ENCODE results near the gene SLC16A5. TPM values are rescaled to one million over a fixed set of nuclear protein-coding genes. Genes with fewer than 3 reads are reported as not detected.
"Not testable (repeated sequence)": the region's sequence is repeated elsewhere in the genome, so short reads cannot be mapped to it uniquely, and the experiment has no call there.

Gene SLC16A5
- total and polyA plus RNA-seq, 12 donors, result 3.6 to 17.4 (median 11.9) TPM

DNA sequence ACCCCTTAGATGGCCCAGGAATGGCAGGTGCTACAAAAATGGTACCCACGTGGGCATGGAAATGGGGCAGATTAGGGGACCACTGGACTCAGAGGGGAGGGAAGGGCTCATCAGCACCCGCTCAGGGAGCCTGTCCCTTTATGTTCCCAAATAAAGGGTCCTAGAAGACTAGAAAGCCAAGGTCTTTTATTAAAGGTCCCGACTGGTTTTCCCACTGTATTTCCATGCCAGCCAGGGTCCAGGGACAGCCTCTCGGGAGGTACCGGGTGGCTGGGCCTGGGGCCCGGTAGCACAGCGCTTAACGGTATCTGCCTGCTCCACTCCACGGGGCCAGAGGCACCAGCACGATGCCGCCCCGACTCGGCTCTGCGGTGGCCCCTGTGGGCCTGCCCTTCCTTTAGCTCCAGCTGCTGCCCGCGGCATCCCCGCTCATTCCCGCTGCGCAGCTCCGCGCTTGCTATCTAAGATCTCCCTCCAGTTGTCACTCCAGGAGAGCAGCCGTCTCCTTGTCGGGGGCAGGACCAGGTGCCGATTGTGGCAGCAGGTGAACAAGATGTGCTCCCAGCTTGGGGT, 42.4 kb downstream of the SLC16A5 start:
- TF ChIP-seq, protein P1, sequence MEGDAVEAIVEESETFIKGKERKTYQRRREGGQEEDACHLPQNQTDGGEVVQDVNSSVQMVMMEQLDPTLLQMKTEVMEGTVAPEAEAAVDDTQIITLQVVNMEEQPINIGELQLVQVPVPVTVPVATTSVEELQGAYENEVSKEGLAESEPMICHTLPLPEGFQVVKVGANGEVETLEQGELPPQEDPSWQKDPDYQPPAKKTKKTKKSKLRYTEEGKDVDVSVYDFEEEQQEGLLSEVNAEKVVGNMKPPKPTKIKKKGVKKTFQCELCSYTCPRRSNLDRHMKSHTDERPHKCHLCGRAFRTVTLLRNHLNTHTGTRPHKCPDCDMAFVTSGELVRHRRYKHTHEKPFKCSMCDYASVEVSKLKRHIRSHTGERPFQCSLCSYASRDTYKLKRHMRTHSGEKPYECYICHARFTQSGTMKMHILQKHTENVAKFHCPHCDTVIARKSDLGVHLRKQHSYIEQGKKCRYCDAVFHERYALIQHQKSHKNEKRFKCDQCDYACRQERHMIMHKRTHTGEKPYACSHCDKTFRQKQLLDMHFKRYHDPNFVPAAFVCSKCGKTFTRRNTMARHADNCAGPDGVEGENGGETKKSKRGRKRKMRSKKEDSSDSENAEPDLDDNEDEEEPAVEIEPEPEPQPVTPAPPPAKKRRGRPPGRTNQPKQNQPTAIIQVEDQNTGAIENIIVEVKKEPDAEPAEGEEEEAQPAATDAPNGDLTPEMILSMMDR (IDR thresholded peaks at IDR 0.05), result no peak
- DNase-seq (no peak), ATAC-seq (no peak)
- H3K27me3 ChIP-seq, result no peaks in the 10 kb centered on the region
- intact Hi-C loops (cut with DNase I), result no loop called here
- H3K36me3 ChIP-seq, result peaks cover 0 to 29% (median 0%) of the 10 kb centered on the region in 9 donors
- no peaks in the 10 kb centered on the region for H3K9me3 ChIP-seq
- H3K4me3 ChIP-seq, result peak overlapping the region in 7 of 10 donors; percentile 60 to 92 (median 74)
- H3K4me1 ChIP-seq, result peaks cover 0 to 29% (median 15%) of the 10 kb centered on the region in 9 donors
- peak overlapping the region in 5 of 10 donors; percentile 82 to 95 (median 88) for H3K27ac ChIP-seq
- 76 to 80% methylated on average over 24 of the region's 24 CpGs for whole genome bisulfite sequencing, 2 donors

GRCh38 chr17:75130632-75131277, 43.0 kb downstream of the SLC16A5 start:
- H3K27ac ChIP-seq, result peak overlapping the region; percentile 69 to 95 (median 87)
- intact Hi-C loops (cut with DNase I), result no loop called here
- TF ChIP-seq, protein P1 (IDR thresholded peaks at IDR 0.05), result peak in 5 of 9 donors; percentile 28 to 51 (median 49)

GRCh38 chr17:75131278-75132017, 43.7 kb downstream of the SLC16A5 start, which contains the start of gene NT5C:
Gene NT5C, minus strand, starts transcription at chr17:75131742. Its CDS starts 35 bp downstream, at chr17:75131707.
- Histone ChIP-seq H3K9me3 (no peaks in the 10 kb centered on the region), H3K27me3 (no peaks in the 10 kb centered on the region), H3K4me3 (peak within 1 kb of the TSS; percentile 42 to 92 (median 72)), H3K36me3 (peaks cover 0 to 38% (median 0%) of the 10 kb centered on the region in 9 donors), H3K27ac (peak within 1 kb of the TSS; percentile 69 to 95 (median 87)), H3K4me1 (peaks cover 0 to 21% (median 15%) of the 10 kb centered on the region in 9 donors)
- WGBS, 2 donors, result 0 to 2% methylated on average over 75 to 82 of the region's 82 CpGs
- TF ChIP-seq, protein P1 (IDR thresholded peaks at IDR 0.05), result peak; percentile 33 to 86 (median 76)
- intact Hi-C loops (cut with DNase I), result no loop called here
- DNase-seq (peak; percentile 79 to 82), ATAC-seq (peak; percentile 88 to 95 (median 92))

More at GRCh38 chr17:75130632-75131277, 43.0 kb downstream of the SLC16A5 start:
- H3K36me3 ChIP-seq, result peaks cover 0 to 33% (median 0%) of the 10 kb centered on the region in 9 donors
- H3K4me1 ChIP-seq, result peaks cover 0 to 27% (median 15%) of the 10 kb centered on the region in 9 donors
- H3K27me3 ChIP-seq, result no peaks in the 10 kb centered on the region
- DNase-seq (peak in 1 of 2 donors; percentile 24), ATAC-seq (peak; percentile 49 to 71 (median 62))
- WGBS, 2 donors, result 15 to 21% methylated on average over 29 of the region's 29 CpGs
- no peaks in the 10 kb centered on the region for H3K9me3 ChIP-seq
- H3K4me3 ChIP-seq, result peak overlapping the region; percentile 42 to 92 (median 72)

GRCh38 chr17:75132018-75133000, 44.6 kb downstream of the SLC16A5 start:
- peak in 1 of 8 donors; percentile 2 for ATAC-seq
- WGBS, 2 donors, result 83 to 85% methylated on average over 40 of the region's 40 CpGs
- H3K27me3 ChIP-seq; H3K9me3 ChIP-seq; intact Hi-C loops (cut with DNase I); DNase-seq: not testable (repeated sequence)
- peaks cover 0 to 21% (median 15%) of the 10 kb centered on the region in 9 donors for H3K4me1 ChIP-seq
- peaks cover 0 to 39% (median 0%) of the 10 kb centered on the region in 9 donors for H3K36me3 ChIP-seq
- H3K4me3 ChIP-seq, result peak overlapping the region; percentile 42 to 92 (median 72)
- H3K27ac ChIP-seq, result peak overlapping the region; percentile 69 to 95 (median 87)
